Ovary (tissue), 3 donors: ENCODE results near the gene IDUA.

Experiments used
- EP300 ChIP-seq: sonication (generic); formaldehyde crosslinking; IDR thresholded peaks from one replicate; pipeline ENCODE4 v1.6.1; 2017; ENCODE audit warnings: antibody characterized with exemption
- POLR2A ChIP-seq: fragments of 450-650 bp; IDR thresholded peaks from one replicate; pipeline ENCODE4 v1.6.1; 2017; ENCODE audit warnings: antibody characterized with exemption, mild to moderate bottlenecking, moderate library complexity
- TF ChIP-seq, protein P1 (sequence below), 3 donors: fragments of 450-650 bp in 2 of 3; fragments of 200-600 bp in 1 of 3; IDR thresholded peaks; one replicate each; pipeline versions ENCODE4 v1.5.1 to v1.8.0; 2016 to 2022; ENCODE audit warnings: antibody characterized with exemption in 3 of 3, mild to moderate bottlenecking in 1 of 3
- donor health status: DM: no; HTN: no; CAD: no.

GRCh38 chr4:965048-965765 lies 21.6 kb upstream of the IDUA start:
- TF ChIP-seq POLR2A (no peak), EP300 (no peak)
- TF ChIP-seq, protein P1, sequence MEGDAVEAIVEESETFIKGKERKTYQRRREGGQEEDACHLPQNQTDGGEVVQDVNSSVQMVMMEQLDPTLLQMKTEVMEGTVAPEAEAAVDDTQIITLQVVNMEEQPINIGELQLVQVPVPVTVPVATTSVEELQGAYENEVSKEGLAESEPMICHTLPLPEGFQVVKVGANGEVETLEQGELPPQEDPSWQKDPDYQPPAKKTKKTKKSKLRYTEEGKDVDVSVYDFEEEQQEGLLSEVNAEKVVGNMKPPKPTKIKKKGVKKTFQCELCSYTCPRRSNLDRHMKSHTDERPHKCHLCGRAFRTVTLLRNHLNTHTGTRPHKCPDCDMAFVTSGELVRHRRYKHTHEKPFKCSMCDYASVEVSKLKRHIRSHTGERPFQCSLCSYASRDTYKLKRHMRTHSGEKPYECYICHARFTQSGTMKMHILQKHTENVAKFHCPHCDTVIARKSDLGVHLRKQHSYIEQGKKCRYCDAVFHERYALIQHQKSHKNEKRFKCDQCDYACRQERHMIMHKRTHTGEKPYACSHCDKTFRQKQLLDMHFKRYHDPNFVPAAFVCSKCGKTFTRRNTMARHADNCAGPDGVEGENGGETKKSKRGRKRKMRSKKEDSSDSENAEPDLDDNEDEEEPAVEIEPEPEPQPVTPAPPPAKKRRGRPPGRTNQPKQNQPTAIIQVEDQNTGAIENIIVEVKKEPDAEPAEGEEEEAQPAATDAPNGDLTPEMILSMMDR (IDR thresholded peaks at IDR 0.05), result no peak
